Upper lobe of left lung (tissue), 6 donors: ENCODE measurements around the gene MMP26. TPM values are rescaled to one million over a fixed set of nuclear protein-coding genes. Genes with fewer than 3 reads are reported as not detected.

Source experiments
- ATAC-seq, 2 donors: fragments of 200-7000 bp; cut with Tn5 transposase; one replicate each; pipeline ENCODE4 v1.9.1; 2022; ENCODE audit warnings: mild to moderate bottlenecking in 2 of 2, moderate library complexity in 2 of 2; ENCODE audit not compliant: low FRiP score in 2 of 2
- DNase-seq, 2 donors: peaks; one replicate each; pipeline ENCODE4 v3.0.0-alpha.2; 2019 to 2020
- H3K27ac ChIP-seq, 4 donors: fragments of 200-600 bp; sonication (generic); one replicate each; pipeline ENCODE4 v1.5.1; 2016 to 2019
- H3K27me3 ChIP-seq, 4 donors: fragments of 200-600 bp; sonication (generic); one replicate each; pipeline ENCODE4 v1.5.1; 2017 to 2019
- H3K36me3 ChIP-seq, 4 donors: fragments of 200-600 bp; sonication (generic); one replicate each; pipeline ENCODE4 v1.5.1; 2016 to 2019
- H3K4me1 ChIP-seq, 4 donors: fragments of 200-600 bp; sonication (generic); one replicate each; pipeline ENCODE4 v1.5.1; 2018 to 2019
- H3K4me3 ChIP-seq, 4 donors: fragments of 200-600 bp; sonication (generic); one replicate each; pipeline ENCODE4 v1.5.1; 2017 to 2019; ENCODE audit warnings: mild to moderate bottlenecking in 2 of 4, moderate library complexity in 1 of 4
- H3K9me3 ChIP-seq, 4 donors: fragments of 200-600 bp; sonication (generic); one replicate each; pipeline ENCODE4 v1.5.1; 2018 to 2019
- CTCF ChIP-seq, 6 experiments: fragments of 450-650 bp in 4 of 6; fragments of 200-600 bp in 2 of 6; sonication (generic) in 2 of 6; IDR thresholded peaks; one replicate each; pipeline ENCODE4 v1.5.1; 2016 to 2019; ENCODE audit warnings: antibody characterized with exemption in 6 of 6
- EP300 ChIP-seq, 4 donors: sonication (generic); formaldehyde crosslinking; IDR thresholded peaks; one replicate each; pipeline ENCODE4 v1.5.1; 2017; ENCODE audit warnings: antibody characterized with exemption in 4 of 4, control low read depth in 2 of 4
- POLR2A ChIP-seq, 4 donors: fragments of 450-650 bp; IDR thresholded peaks; one replicate each; pipeline ENCODE4 v1.5.1; 2016 to 2017; ENCODE audit warnings: antibody characterized with exemption in 4 of 4, mild to moderate bottlenecking in 2 of 4
- POLR2AphosphoS5 ChIP-seq, 2 donors: sonication (generic); formaldehyde crosslinking; IDR thresholded peaks; one replicate each; pipeline ENCODE4 v1.5.1; 2017; ENCODE audit warnings: antibody characterized with exemption in 2 of 2
- WGBS, 2 donors: methylation state at CpG; one replicate each; pipeline ENCODE4 v1.1.5; 2017 to 2018; 5-methylcytosine and 5-hydroxymethylcytosine counted together
- total RNA-seq, 6 donors: library from RNA; depleted of rRNA in 4 of 6; stranded (reverse); fragments of >200 nt in 4 of 6; gene quantifications; one replicate each; pipeline versions ENCODE4 v1.1.0 to v1.2.1, GENCODE V29; 2016 to 2021
- donor health status: DM: no; HTN: no; CAD: no; lungs with moderate emphysema.
- donor health status: DM: no; HTN: yes; CAD: no; lungs with severe emphysema.

Gene MMP26
- total RNA-seq, 6 donors from 2014 or later: not detected

GRCh38 chr11:4664786-4665185, 39.8 kb upstream of the MMP26 start:
- H3K27me3 ChIP-seq: no peaks in the 10 kb centered on the region
- WGBS, 2 donors: 65 to 73% methylated on average over 3 of the region's 3 CpGs
- no peak for ATAC-seq
- no peak overlapping the region for H3K4me3 ChIP-seq
- no peaks in the 10 kb centered on the region for H3K36me3 ChIP-seq
- TF ChIP-seq POLR2AphosphoS5 (IDR thresholded peaks at IDR 0.05) (no peak), EP300 (IDR thresholded peaks at IDR 0.05) (no peak), POLR2A (IDR thresholded peaks at IDR 0.05) (no peak), CTCF (IDR thresholded peaks at IDR 0.05) (no peak)
- no peaks in the 10 kb centered on the region for H3K4me1 ChIP-seq
- no peak for DNase-seq
- H3K27ac ChIP-seq: no peak overlapping the region
- no peaks in the 10 kb centered on the region for H3K9me3 ChIP-seq

GRCh38 chr11:4665424-4665823, 39.2 kb upstream of the MMP26 start:
- Histone ChIP-seq H3K4me3 (no peak overlapping the region), H3K27me3 (no peaks in the 10 kb centered on the region), H3K36me3 (no peaks in the 10 kb centered on the region), H3K9me3 (no peaks in the 10 kb centered on the region), H3K4me1 (no peaks in the 10 kb centered on the region), H3K27ac (no peak overlapping the region)
- 65 to 67% methylated on average over 2 of the region's 2 CpGs for WGBS, 2 donors
- DNase-seq: no peak
- TF ChIP-seq EP300 (IDR thresholded peaks at IDR 0.05) (no peak), POLR2A (IDR thresholded peaks at IDR 0.05) (no peak), POLR2AphosphoS5 (IDR thresholded peaks at IDR 0.05) (no peak), CTCF (IDR thresholded peaks at IDR 0.05) (no peak)
- ATAC-seq: no peak

- H3K36me3 ChIP-seq: no peaks in the 10 kb centered on the region
- TF ChIP-seq EP300 (IDR thresholded peaks at IDR 0.05): no peak
- TF ChIP-seq POLR2A (IDR thresholded peaks at IDR 0.05): no peak
- no peak for TF ChIP-seq CTCF (IDR thresholded peaks at IDR 0.05)
- TF ChIP-seq POLR2AphosphoS5 (IDR thresholded peaks at IDR 0.05): no peak
- 85 to 95% methylated on average over 2 of the region's 2 CpGs for WGBS, 2 donors
- ATAC-seq (no peak), DNase-seq (no peak)
- H3K27me3 ChIP-seq: no peaks in the 10 kb centered on the region
- H3K4me1 ChIP-seq: no peaks in the 10 kb centered on the region
- H3K9me3 ChIP-seq: no peaks in the 10 kb centered on the region
- H3K27ac ChIP-seq: no peak overlapping the region
- H3K4me3 ChIP-seq: no peak overlapping the region
Measured at GRCh38 chr11:4671741-4672140, 32.8 kb upstream of the MMP26 start.

- no peak overlapping the region for H3K4me3 ChIP-seq
- no peaks in the 10 kb centered on the region for H3K4me1 ChIP-seq
- TF ChIP-seq CTCF (IDR thresholded peaks at IDR 0.05) (no peak), POLR2A (IDR thresholded peaks at IDR 0.05) (no peak), EP300 (IDR thresholded peaks at IDR 0.05) (no peak), POLR2AphosphoS5 (IDR thresholded peaks at IDR 0.05) (no peak)
- 63 to 70% methylated on average over 3 of the region's 3 CpGs for WGBS, 2 donors
- no peak overlapping the region for H3K27ac ChIP-seq
- no peaks in the 10 kb centered on the region for H3K27me3 ChIP-seq
- no peak for ATAC-seq
- no peaks in the 10 kb centered on the region for H3K36me3 ChIP-seq
- no peak for DNase-seq
- no peaks in the 10 kb centered on the region for H3K9me3 ChIP-seq
Measured at GRCh38 chr11:4672470-4672869, 32.1 kb upstream of the MMP26 start.

GRCh38 chr11:4673781-4674180, 30.8 kb upstream of the MMP26 start:
- Histone ChIP-seq H3K4me3 (no peak overlapping the region), H3K36me3 (no peaks in the 10 kb centered on the region), H3K27ac (no peak overlapping the region), H3K27me3 (no peaks in the 10 kb centered on the region), H3K9me3 (no peaks in the 10 kb centered on the region), H3K4me1 (no peaks in the 10 kb centered on the region)
- 66 to 73% methylated on average over 2 of the region's 2 CpGs for WGBS, 2 donors
- TF ChIP-seq POLR2A (IDR thresholded peaks at IDR 0.05) (no peak), POLR2AphosphoS5 (IDR thresholded peaks at IDR 0.05) (no peak), EP300 (IDR thresholded peaks at IDR 0.05) (no peak), CTCF (IDR thresholded peaks at IDR 0.05) (no peak)
- no peak for ATAC-seq
- no peak for DNase-seq
